ENCODE results near the gene HHIP.

GRCh38 chr4:144670776-144671175, 24.8 kb downstream of the HHIP start:
- no peak for TF ChIP-seq CTCF (conservative IDR thresholded peaks at IDR 0.05; ENCODE audit: low read depth, low read length)
- no peak for TF ChIP-seq EZH2 (IDR thresholded peaks at IDR 0.05; ENCODE audit: borderline replicate concordance, low read depth, low read length, poor library complexity, severe bottlenecking)

Measured in A673 (cell line).